NCI-H146 (cell line): ENCODE data around the gene EPC2.
A peak's percentile ranks its signal among the peaks of the same experiment; 100 is the strongest.
"Not testable (repeated sequence)": the region's sequence is repeated elsewhere in the genome, so short reads cannot be mapped to it uniquely, and the experiment has no call there.

ENCODE experiments used
- DNase-seq: peaks from one replicate; lab custom pipeline; 2025; lab: John Stamatoyannopoulos, UW

The EPC2 gene

DNA sequence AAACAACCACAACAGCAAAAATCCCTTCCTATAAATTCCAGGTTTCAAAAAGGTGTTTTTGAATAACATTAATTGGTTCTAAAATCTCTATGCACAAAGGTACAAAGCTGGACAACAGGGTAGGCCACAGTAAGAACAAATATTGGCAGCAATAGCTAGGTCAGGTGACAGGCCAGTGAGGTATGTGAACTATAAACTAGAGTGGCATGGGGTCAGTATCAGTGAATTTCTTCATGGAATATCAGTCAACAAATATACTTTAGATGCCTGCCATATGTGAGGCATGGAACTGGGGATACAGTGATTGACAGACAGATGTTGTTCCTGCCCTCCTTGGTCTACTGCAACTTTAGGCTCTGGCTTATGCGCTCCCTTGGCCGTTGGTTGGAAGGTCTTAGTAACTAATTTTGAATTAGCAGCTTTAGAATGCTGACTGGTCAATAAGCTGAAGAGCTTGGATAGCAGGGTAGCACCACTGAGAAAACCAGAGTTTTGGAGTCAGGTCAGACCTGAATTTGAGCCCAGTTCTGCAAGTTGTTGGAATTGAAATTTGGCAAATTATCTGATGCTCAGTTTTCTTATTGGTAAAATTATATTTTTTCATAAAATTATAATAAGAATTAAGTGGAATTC is 2.3 kb upstream of the EPC2 start:
- no peak for DNase-seq

DNA sequence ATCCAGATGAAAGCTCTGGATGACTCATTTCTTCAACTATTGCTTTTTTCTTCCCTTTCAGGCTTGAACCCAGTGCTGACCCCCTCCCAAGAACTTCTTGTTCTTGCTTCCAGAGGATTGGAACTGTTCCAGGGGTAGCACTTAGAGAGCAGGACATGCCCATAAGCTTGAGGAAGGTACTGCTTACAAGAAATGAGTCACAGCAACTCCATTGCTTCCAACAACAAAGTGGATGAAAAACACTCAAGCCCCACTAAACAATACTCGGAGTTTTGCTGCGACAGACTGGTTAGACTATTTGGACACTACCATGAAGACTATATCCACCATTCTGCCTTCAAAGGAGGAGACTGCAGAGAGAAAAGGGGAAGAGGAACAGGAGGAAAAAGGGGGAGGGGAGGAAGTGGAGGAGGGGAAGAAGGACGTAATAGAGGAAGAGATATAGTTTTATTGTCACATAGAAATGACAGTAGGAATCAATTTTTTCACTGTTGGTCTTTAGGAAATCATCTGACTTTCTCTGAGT is 1.6 kb upstream of the EPC2 start:
- no peak for DNase-seq

DNA sequence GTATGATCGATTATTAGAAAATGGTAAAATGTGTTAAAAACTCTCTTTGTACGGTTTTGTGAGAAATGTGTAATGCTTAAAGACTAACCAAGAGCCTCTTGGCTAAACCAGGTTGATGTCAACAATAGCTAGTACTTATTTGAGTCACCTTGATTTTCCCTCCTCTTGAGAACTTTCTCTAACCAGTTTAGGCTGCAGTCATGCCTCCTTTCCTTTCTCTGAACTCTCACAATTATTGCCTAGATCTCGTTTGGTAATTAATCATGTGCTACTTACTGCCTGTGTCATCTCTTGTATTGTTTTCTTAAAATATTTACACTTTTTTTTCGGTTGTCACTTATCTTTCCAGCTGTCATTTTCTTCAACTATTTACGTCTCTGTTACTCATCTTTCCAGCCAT is 1.1 kb upstream of the EPC2 start:
- no peak for DNase-seq

- DNase-seq: peak; percentile 84
Measured at GRCh38 chr2:148644883-148645538, 460 bp downstream of the EPC2 start.

DNA sequence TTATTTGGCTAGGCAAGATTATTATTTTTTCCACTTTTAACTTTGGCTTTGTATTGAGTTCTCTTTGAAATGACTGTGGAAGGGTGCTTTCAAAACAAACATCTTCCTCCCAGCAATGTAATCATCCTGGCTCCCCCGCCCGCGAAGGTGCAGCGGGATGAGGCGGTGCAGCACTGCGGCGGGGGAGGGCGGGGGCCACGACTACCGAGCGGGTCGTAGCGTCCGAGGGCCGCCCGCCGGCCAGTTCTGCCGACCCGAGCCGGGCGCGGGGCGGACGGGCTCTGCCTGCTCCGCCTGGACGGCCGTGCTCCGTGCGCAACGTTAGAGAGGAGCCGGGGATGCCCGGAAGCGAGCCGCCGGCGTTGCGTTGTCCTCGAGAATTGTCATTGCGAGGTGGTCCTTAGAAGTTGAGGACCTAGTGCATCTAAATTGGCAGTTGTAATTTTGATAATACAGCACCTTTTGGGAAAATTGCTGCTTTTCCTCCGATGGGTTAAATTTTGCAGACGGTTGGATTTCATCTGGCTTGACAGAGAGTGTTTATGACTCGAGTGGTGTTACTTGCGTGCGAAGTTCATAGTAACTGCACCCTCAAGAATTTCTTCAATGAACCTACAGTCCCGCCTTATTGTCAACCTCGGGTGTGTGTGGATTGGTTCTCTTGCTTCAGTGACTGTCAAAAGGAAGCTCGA is 1.1 kb downstream of the EPC2 start:
- DNase-seq: peak; percentile 62

DNA sequence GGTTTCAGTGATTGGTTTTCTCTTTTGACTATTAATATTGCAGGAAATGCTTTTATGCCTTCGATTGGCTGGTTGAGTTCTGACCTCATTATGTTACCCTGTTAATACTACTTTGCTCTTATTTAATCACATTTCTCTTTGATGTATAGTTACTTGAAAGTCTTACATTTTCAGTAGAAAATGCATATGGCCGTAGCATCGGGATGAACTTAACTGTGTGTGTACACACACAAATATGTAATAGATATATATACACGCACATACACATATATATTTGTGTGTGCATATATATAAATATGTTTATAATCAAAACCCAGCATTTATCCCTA is 1.6 kb downstream of the EPC2 start:
- no peak for DNase-seq

- DNase-seq: not testable (repeated sequence)
Measured at GRCh38 chr2:148647711-148648110, 3.2 kb downstream of the EPC2 start.

GRCh38 chr2:148649936-148650335 is 5.4 kb downstream of the EPC2 start:
- DNase-seq: no peak

DNA sequence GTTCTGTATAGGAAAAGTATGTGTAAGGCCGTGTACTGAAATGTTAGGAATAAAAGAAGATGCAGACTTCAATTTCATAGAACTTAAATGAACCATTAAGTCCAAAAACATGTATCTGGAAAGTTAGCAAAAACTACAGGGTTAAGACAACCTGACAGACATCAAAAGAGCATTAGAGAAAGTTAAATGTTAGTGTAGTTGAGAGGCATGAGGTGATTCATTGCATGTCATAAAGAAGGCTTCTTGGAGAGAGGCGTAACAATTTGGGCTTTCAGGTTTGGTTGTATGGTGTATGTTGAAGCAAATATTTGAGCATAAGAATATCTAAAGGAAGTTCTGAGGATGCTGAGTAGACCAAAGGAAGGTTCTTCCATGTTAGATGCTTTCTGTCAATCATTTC is 6.3 kb downstream of the EPC2 start:
- no peak for DNase-seq

GRCh38 chr2:148651972-148652371 is 7.4 kb downstream of the EPC2 start:
- DNase-seq: no peak

DNA sequence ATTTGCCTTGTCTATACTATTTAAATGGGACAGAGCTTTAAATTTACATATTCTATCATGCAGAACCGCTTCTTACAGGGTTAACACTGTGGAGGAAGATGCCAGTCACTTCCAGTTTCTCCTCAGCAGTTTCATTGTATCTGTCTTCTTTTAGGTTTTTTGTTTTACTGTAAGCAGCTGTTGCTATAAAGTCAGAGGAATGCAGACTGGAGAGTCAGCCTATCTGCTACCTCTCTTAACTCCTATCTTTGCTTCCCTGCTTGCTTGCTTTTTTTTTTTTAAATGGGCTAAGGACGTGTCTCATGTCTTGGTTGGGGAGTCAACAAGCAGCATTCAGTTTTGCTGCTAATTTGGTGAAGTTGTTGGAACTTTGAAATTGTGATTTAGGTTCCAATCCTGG is 8.9 kb downstream of the EPC2 start:
- DNase-seq: no peak

DNA sequence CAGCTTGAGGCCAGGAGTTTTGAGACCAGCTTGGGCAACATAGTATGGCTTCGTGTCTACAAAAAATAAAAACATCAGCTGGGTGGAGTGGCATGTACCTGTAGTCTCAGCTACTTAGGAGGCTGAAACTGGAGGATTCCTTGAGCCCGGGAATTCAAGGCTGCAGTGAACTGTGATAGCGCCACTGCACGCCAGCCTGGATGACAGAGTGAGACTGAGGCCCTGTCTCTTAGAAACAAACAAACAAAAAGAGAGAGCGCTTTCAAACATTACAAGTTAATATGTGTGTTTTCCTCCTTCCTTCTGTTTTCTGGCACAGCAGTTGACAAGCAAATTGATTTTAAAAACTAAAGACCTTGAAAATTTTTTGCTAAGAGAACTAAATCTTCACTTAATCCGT is 9.9 kb downstream of the EPC2 start:
- no peak for DNase-seq

DNA sequence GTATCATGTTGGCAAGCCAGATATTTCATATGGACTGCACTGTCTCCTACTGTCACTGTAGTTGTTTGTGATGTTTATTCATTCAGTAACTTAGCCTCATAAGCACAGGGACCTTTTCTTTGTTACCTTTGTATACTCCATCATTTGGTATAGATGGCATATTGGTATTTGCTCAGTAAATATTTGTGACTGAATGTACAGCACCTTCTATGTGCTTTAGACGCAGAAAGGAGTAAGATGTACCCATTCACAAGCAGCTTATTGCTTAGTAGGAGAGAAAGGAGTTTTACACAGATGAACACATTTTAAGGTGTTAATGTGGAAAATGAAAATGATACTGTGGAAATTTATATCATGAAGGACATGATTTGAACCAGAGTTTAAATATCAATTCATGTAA is 12.0 kb downstream of the EPC2 start:
- DNase-seq: no peak

DNA sequence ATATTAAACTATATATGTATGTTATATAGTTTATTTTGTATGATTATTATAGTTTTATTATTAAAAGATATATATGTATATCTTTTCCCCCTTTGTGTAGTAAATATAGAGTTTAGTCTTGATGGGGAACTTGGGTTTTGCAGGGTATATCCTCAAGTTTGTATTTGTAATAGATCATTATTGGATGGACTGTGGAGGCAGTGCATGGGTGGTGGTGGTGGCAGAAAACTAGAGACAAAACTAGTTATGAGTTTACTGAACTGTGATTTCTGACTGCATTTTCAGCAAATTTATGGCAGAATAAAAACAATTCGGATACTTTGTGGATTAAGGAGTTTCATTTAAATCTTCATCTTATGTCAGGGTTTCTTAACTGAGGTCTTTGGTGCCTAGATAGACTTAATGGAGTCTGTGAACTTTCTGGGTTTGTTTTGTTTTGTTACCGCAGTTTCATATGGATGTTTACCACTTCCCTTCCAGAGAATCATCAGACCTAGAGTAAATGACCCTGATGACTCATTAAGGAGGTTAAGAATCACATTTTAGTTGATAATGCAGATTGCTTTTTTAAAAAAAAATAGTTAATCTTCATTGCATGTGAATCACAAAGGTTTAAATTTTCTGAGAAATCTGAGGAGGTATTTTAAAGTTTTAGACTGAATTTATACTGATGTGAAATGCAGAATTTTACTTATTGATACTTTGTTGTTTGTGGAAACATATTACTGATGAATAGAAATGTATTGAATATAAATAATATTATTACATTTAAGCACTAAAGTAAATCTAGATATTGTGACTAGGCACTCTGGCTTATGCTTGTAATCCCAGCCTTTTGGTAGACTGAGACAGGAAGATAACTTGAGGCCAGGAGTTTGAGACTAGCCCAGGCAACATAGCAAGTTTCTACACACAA is 14.5 kb downstream of the EPC2 start:
- DNase-seq: no peak

GRCh38 chr2:148660999-148661398 is 16.4 kb downstream of the EPC2 start:
- no peak for DNase-seq

DNA sequence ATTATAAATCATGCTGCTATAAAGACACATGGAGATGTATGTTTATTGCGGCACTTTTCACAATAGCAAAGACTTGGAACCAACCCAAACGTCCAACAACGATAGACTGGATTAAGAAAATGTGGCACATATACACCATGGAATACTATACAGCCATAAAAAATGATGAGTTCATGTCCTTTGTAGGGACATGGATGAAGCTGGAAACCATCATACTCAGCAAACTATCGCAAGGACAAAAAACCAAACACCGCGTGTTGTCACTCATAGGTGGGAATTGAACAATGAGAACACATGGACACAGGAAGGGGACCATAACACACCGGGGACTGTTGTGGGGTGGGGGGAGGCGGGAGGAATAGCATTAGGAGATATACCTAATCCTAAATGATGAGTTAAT is 17.8 kb downstream of the EPC2 start:
- DNase-seq: not testable (repeated sequence)

GRCh38 chr2:148664229-148664628 is 19.7 kb downstream of the EPC2 start:
- no peak for DNase-seq

GRCh38 chr2:148666555-148666954 is 22.0 kb downstream of the EPC2 start:
- DNase-seq: no peak

DNA sequence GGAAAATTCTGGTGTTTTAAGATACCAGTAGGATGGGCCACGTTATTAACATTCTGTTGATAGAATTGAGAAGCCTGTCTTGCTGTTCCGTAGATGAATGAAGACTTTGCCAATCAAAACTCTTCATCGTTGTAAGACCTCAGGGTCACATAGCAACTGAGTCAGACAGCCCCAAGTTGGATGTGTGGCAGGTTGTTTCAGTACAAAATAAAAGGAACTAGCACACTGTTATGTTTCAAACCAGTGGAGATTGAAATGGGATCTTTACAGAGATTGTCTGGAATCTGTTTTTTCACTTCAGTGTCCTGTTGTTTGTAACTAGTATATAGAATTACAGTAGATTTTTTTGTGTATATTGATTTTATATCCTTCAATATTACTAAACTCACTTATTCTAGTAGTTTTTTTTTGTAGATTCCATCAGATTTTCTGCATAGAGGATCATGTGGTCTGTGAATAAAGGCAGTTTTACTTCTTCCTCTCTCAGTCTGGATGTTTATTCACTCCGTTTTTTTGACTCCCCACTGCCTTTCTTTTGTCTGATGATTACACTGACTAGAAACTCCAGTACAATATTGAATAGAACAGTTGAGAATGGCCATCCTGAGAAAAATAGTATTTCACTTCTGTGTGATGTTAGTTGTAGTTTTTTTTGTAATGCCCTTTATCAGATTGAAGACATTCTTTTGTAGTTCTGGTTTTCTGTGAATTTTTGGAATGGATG is 22.7 kb downstream of the EPC2 start:
- peak; percentile 20 for DNase-seq

DNA sequence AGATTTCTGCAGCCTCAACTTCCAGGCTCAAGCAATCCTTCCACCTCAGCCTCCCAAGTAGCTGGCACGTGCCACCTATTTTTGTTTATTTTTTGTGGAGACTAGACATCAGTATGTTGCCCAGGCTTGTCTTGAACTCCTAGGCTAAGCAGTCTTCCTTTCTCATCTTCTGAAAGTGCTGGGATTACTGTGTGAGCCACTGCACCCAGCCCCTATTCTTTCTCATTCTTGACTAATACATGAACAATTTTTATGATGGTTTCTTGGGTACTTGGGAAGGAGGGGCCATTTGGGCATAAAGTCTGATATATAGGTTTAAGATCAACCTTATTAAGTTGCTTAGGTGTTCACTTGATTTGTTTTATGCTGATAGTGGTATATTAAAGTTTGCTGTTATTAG is 26.2 kb downstream of the EPC2 start:
- no peak for DNase-seq
